Panc1 (cell line): ENCODE measurements around the gene CYS1. TPM values are rescaled to one million over a fixed set of nuclear protein-coding genes. Genes with fewer than 3 reads are reported as not detected.

Experiments
- ATAC-seq: fragments of 200-7000 bp; cut with Tn5 transposase; 2 replicates; pipeline ENCODE4 v1.9.1; 2020; ENCODE audit warnings: mild to moderate bottlenecking, moderate library complexity
- BruUV-seq: library from RNA; stranded (reverse); fragments of 400-500 nt; replicated peaks from 2 replicates; lab custom pipeline; 2021; lab: Mats Ljungman, UMichigan
- CTCF ChIA-PET: fragments of 300-600 bp; sonication (Branson Sonifier 250); formaldehyde crosslinking; loops from one replicate; lab custom pipeline; 2022; ENCODE audit warnings: antibody characterized with exemption; lab: Charles Lee
- POLR2A ChIA-PET: fragments of 300-600 bp; sonication (Branson Sonifier 250); formaldehyde crosslinking; loops from one replicate; lab custom pipeline; 2022; ENCODE audit warnings: antibody characterized with exemption; lab: Charles Lee
- DNase-seq: peaks from one replicate; pipeline ENCODE4 v3.0.0-alpha.2; 2010; ENCODE audit warnings: low read depth, low spot score
- H3K27ac ChIP-seq: 2 replicates; pipeline ENCODE4 v1.5.1; 2011; ENCODE audit warnings: mild to moderate bottlenecking, low read length, inconsistent platforms
- H3K27me3 ChIP-seq: fragments of 200-500 bp; sonication (Bioruptor generic); 2 replicates; pipeline ENCODE4 v1.6.0; 2014; ENCODE audit warnings: low read length, inconsistent platforms; ENCODE audit not compliant: control insufficient read depth, insufficient read depth
- H3K36me3 ChIP-seq: fragments of 200-500 bp; sonication (Bioruptor generic); 2 replicates; pipeline ENCODE4 v1.5.1; 2014; ENCODE audit warnings: inconsistent platforms, mild to moderate bottlenecking, low read length, moderate library complexity; ENCODE audit not compliant: control insufficient read depth, insufficient read depth
- H3K4me1 ChIP-seq: 2 replicates; pipeline ENCODE4 v1.5.1; 2011; ENCODE audit warnings: inconsistent platforms, mild to moderate bottlenecking, low read length, moderate library complexity; ENCODE audit not compliant: control insufficient read depth, insufficient read depth
- H3K4me3 ChIP-seq, 2 experiments: 2 replicates each; pipeline ENCODE4 v1.5.1; 2011 to 2012; ENCODE audit warnings: low read depth in 2 of 2, low read length in 2 of 2, mild to moderate bottlenecking in 2 of 2, inconsistent platforms in 1 of 2, moderate library complexity in 1 of 2
- H3K9me3 ChIP-seq: fragments of 200-500 bp; sonication (Bioruptor generic); 2 replicates; pipeline ENCODE4 v1.5.1; 2014; ENCODE audit warnings: low read depth, mild to moderate bottlenecking, inconsistent platforms, low read length, moderate library complexity; ENCODE audit not compliant: control insufficient read depth, insufficient read depth
- CTCF ChIP-seq: fragments of 450-650 bp; IDR thresholded peaks from 2 replicates; pipeline ENCODE4 v1.5.1; 2017; ENCODE audit warnings: mild to moderate bottlenecking
- POLR2AphosphoS5 ChIP-seq: IDR thresholded peaks from 2 replicates; pipeline ENCODE4 v1.6.1; 2012; ENCODE audit warnings: mild to moderate bottlenecking, low read depth, low read length, moderate library complexity
- REST ChIP-seq, 2 experiments: IDR thresholded peaks; 2 replicates each; pipeline ENCODE4 v1.6.1; 2011 to 2012; ENCODE audit warnings: low read depth in 2 of 2, control low read depth in 1 of 2, low read length in 1 of 2, mild to moderate bottlenecking in 1 of 2, moderate library complexity in 1 of 2; ENCODE audit not compliant: insufficient read depth in 1 of 2
- SIN3A ChIP-seq: IDR thresholded peaks from 2 replicates; pipeline ENCODE4 v1.6.1; 2012; ENCODE audit warnings: low read depth, mild to moderate bottlenecking, low read length, moderate library complexity, borderline replicate concordance; ENCODE audit not compliant: insufficient read depth
- TCF7L2 ChIP-seq: IDR thresholded peaks from 2 replicates; pipeline ENCODE4 v1.6.1; 2011; ENCODE audit warnings: mild to moderate bottlenecking, low read depth, low read length, inconsistent platforms
- in situ Hi-C: cut with HindIII; loops from 2 replicates; pipeline ENCODE4 v1.10.0; 2016; ENCODE audit warnings: low sequenced_read_pairs, low pct_unique_long_range_greater_than_20kb
- intact Hi-C: fragments of 100-400 bp; cut with micrococcal nuclease; formaldehyde crosslinking; loops from one replicate; pipeline ENCODE4 v1.10.0; 2022; ENCODE audit not compliant: unreplicated experiment
- total RNA-seq: library from RNA; stranded (reverse); gene quantifications from one replicate; pipeline ENCODE4 v1.2.1, GENCODE V29; 2021; ENCODE audit not compliant: unreplicated experiment

CYS1 gene
- total RNA-seq, 1 experiment from 2014 or later = 20.4 TPM

- ATAC-seq = no peak
- no peak for DNase-seq
- in situ Hi-C loops = loop anchor here (25.0 kb wide), 1 partner anchor 314 kb away; the partner anchor contains the start of gene ODC1
- no peaks in the 10 kb centered on the region for H3K9me3 ChIP-seq
- H3K36me3 ChIP-seq = peaks cover 20% of the 10 kb centered on the region
- BruUV-seq = no TSS peak
- CTCF ChIA-PET = interaction anchor here (0.7 kb wide), 1 partner anchor 310 kb away, joined by 4 read pairs; no protein-coding TSS in a partner anchor
- peak overlapping the region; percentile 88 for H3K27ac ChIP-seq
- intact Hi-C loops = loop anchor here (10.0 kb wide), 1 partner anchor 48 kb away; no protein-coding TSS in a partner anchor
- no peak for TF ChIP-seq REST (IDR thresholded peaks at IDR 0.05; ENCODE audit: insufficient read depth in 1 of 2, low read depth in 2 of 2, low read length in 1 of 2)
- no peak for TF ChIP-seq CTCF
- no peak for TF ChIP-seq SIN3A
- TF ChIP-seq POLR2AphosphoS5 = no peak
- TF ChIP-seq TCF7L2 = no peak
- H3K4me1 ChIP-seq = peaks cover 28% of the 10 kb centered on the region
- H3K4me3 ChIP-seq = peak overlapping the region; percentile 54 to 72
- POLR2A ChIA-PET = interaction anchor here (0.6 kb wide), 1 partner anchor 38 kb away, joined by 5 read pairs; no protein-coding TSS in a partner anchor
- H3K27me3 ChIP-seq = no peaks in the 10 kb centered on the region
Observed at GRCh38 chr2:10123281-10123680, 43.1 kb upstream of the CYS1 start.

- no peaks in the 10 kb centered on the region for H3K9me3 ChIP-seq
- peak within 1 kb of the TSS; percentile 54 to 72 for H3K4me3 ChIP-seq
- BruUV-seq = no TSS peak
- CTCF ChIA-PET = no interaction called here
- ATAC-seq (peak; percentile 83), DNase-seq (no peak)
- peaks cover 20% of the 10 kb centered on the region for H3K36me3 ChIP-seq
- TF ChIP-seq REST (IDR thresholded peaks at IDR 0.05; ENCODE audit: insufficient read depth in 1 of 2, low read depth in 2 of 2, low read length in 1 of 2) (no peak), TCF7L2 (no peak), CTCF (no peak), SIN3A (peak; percentile 100), POLR2AphosphoS5 (peak; percentile 95)
- intact Hi-C loops = loop anchor here (10.0 kb wide), 1 partner anchor 48 kb away; no protein-coding TSS in a partner anchor
- H3K27me3 ChIP-seq = no peaks in the 10 kb centered on the region
- POLR2A ChIA-PET = interaction anchor here (0.9 kb wide), 1 partner anchor 310 kb away, joined by 6 read pairs; no protein-coding TSS in a partner anchor
- peak within 1 kb of the TSS; percentile 100 for H3K27ac ChIP-seq
- peaks cover 34% of the 10 kb centered on the region for H3K4me1 ChIP-seq
- in situ Hi-C loops = loop anchor here (25.0 kb wide), 1 partner anchor 315 kb away; the partner anchor contains the start of gene ODC1
Observed at GRCh38 chr2:10122500-10123280, 42.5 kb upstream of the CYS1 start, which contains the start of gene RRM2. RRM2 (plus strand) TSS chr2:10122739; CDS start chr2:10122799, 60 bp downstream.
